ENCODE measurements around the gene PRM3.

PRM3 gene

GRCh38 chr16:11277607-11278337 is 4.3 kb upstream of the PRM3 start:
- Mint-ChIP-seq H3K27ac (no peak overlapping the region), H3K4me3 (no peak overlapping the region), H3K4me1 (peaks cover 18% of the 10 kb centered on the region), H3K36me3 (no peaks in the 10 kb centered on the region), H3K9me3 (no peaks in the 10 kb centered on the region), H3K27me3 (no peaks in the 10 kb centered on the region)
- no peak for ATAC-seq

GRCh38 chr16:11276896-11277593 is 3.6 kb upstream of the PRM3 start:
- H3K27ac Mint-ChIP-seq = peak overlapping the region; percentile 1
- H3K4me3 Mint-ChIP-seq = no peak overlapping the region
- H3K36me3 Mint-ChIP-seq = no peaks in the 10 kb centered on the region
- no peak for ATAC-seq
- peaks cover 18% of the 10 kb centered on the region for H3K4me1 Mint-ChIP-seq
- no peaks in the 10 kb centered on the region for H3K9me3 Mint-ChIP-seq
- no peaks in the 10 kb centered on the region for H3K27me3 Mint-ChIP-seq

- peak within 1 kb of the TSS; percentile 1 for H3K27ac Mint-ChIP-seq
- no peaks in the 10 kb centered on the region for H3K36me3 Mint-ChIP-seq
- ATAC-seq = no peak
- no peaks in the 10 kb centered on the region for H3K27me3 Mint-ChIP-seq
- no peaks in the 10 kb centered on the region for H3K9me3 Mint-ChIP-seq
- no peak within 1 kb of the TSS for H3K4me3 Mint-ChIP-seq
- H3K4me1 Mint-ChIP-seq = peaks cover 18% of the 10 kb centered on the region
Measured at GRCh38 chr16:11276143-11276895, 2.9 kb upstream of the PRM3 start, which contains the start of gene PRM2. Gene PRM2, minus strand, starts transcription at chr16:11276480. Its CDS starts 110 bp downstream, at chr16:11276370.

DNA sequence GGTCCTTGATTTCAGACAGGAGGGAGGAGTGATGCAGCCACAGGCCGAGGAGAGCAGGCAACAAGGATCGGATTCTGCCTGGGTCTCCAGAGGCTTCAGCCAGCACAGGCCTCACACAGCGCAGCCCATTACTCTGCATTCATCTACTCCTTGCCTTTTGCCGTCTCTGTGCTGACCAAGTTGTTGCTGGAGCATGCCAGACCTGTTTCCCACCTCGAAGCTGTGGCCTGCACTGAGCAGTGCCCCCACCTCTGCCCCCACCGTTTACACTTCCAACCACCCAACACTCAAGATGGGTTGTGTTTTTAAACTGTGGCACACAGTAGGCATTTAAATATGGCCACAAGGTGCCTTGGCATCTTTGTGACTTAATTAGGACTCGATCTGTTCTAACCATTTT is 1.5 kb upstream of the PRM3 start:
- Mint-ChIP-seq H3K9me3 (no peaks in the 10 kb centered on the region), H3K4me1 (peaks cover 15% of the 10 kb centered on the region), H3K36me3 (no peaks in the 10 kb centered on the region), H3K27me3 (no peaks in the 10 kb centered on the region), H3K4me3 (no peak overlapping the region), H3K27ac (no peak overlapping the region)
- ATAC-seq = no peak

- no peaks in the 10 kb centered on the region for H3K9me3 Mint-ChIP-seq
- H3K27me3 Mint-ChIP-seq = no peaks in the 10 kb centered on the region
- no peak for ATAC-seq
- peaks cover 3% of the 10 kb centered on the region for H3K4me1 Mint-ChIP-seq
- H3K36me3 Mint-ChIP-seq = no peaks in the 10 kb centered on the region
- H3K27ac Mint-ChIP-seq = no peak overlapping the region
- H3K4me3 Mint-ChIP-seq = no peak overlapping the region
Measured at GRCh38 chr16:11273721-11274324, 394 bp upstream of the PRM3 start.

GRCh38 chr16:11272484-11272883 is 945 bp downstream of the PRM3 start:
- Mint-ChIP-seq H3K27ac (no peak overlapping the region), H3K4me3 (no peak overlapping the region), H3K9me3 (no peaks in the 10 kb centered on the region)

GRCh38 chr16:11271610-11272009 is 1.8 kb downstream of the PRM3 start:
- H3K27me3 Mint-ChIP-seq = no peaks in the 10 kb centered on the region
- H3K9me3 Mint-ChIP-seq = no peaks in the 10 kb centered on the region
- no peaks in the 10 kb centered on the region for H3K4me1 Mint-ChIP-seq
- H3K4me3 Mint-ChIP-seq = no peak overlapping the region
- ATAC-seq = no peak
- no peak overlapping the region for H3K27ac Mint-ChIP-seq
- H3K36me3 Mint-ChIP-seq = no peaks in the 10 kb centered on the region

More at GRCh38 chr16:11272484-11272883, 945 bp downstream of the PRM3 start:
- H3K36me3 Mint-ChIP-seq = no peaks in the 10 kb centered on the region
- no peak for ATAC-seq
- H3K27me3 Mint-ChIP-seq = no peaks in the 10 kb centered on the region
- H3K4me1 Mint-ChIP-seq = no peaks in the 10 kb centered on the region

- H3K27ac Mint-ChIP-seq = no peak overlapping the region
- no peaks in the 10 kb centered on the region for H3K4me1 Mint-ChIP-seq
- H3K27me3 Mint-ChIP-seq = no peaks in the 10 kb centered on the region
- no peak overlapping the region for H3K4me3 Mint-ChIP-seq
- no peaks in the 10 kb centered on the region for H3K36me3 Mint-ChIP-seq
- H3K9me3 Mint-ChIP-seq = no peaks in the 10 kb centered on the region
- no peak for ATAC-seq
Measured at GRCh38 chr16:11270602-11271162, 2.7 kb downstream of the PRM3 start.

GRCh38 chr16:11268921-11269375 is 4.5 kb downstream of the PRM3 start, which contains the start of gene TNP2:
Gene TNP2, minus strand, starts transcription at chr16:11269325. Its CDS starts 63 bp downstream, at chr16:11269262.
- no peaks in the 10 kb centered on the region for H3K9me3 Mint-ChIP-seq
- peak within 1 kb of the TSS; percentile 3 for H3K27ac Mint-ChIP-seq
- ATAC-seq = no peak
- no peaks in the 10 kb centered on the region for H3K36me3 Mint-ChIP-seq
- peaks cover 10% of the 10 kb centered on the region for H3K4me1 Mint-ChIP-seq
- no peaks in the 10 kb centered on the region for H3K27me3 Mint-ChIP-seq
- H3K4me3 Mint-ChIP-seq = no peak within 1 kb of the TSS

DNA sequence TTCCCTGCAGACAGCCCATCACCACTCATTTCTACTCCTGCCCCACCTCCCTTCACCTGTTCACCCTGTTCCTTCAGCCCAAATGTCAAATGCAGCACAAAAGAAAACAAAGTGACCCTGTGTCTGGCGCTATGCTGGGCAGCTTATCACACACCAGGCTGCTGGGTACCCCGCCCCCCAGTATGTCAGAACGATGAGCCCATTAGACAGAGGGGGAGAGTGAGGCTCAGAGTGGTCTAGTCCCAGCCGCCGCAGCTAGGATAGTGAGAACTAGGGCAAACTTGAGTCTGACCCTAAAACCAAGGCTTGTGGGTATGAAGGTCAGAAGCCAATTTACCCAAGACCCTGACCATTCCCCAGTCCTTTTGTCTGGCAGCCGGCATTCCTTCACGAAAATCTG is 8.3 kb downstream of the PRM3 start:
- no peak for ATAC-seq
- H3K4me1 Mint-ChIP-seq = peaks cover 21% of the 10 kb centered on the region
- H3K36me3 Mint-ChIP-seq = no peaks in the 10 kb centered on the region
- H3K4me3 Mint-ChIP-seq = no peak overlapping the region
- H3K27ac Mint-ChIP-seq = no peak overlapping the region
- no peaks in the 10 kb centered on the region for H3K27me3 Mint-ChIP-seq
- H3K9me3 Mint-ChIP-seq = no peaks in the 10 kb centered on the region

DNA sequence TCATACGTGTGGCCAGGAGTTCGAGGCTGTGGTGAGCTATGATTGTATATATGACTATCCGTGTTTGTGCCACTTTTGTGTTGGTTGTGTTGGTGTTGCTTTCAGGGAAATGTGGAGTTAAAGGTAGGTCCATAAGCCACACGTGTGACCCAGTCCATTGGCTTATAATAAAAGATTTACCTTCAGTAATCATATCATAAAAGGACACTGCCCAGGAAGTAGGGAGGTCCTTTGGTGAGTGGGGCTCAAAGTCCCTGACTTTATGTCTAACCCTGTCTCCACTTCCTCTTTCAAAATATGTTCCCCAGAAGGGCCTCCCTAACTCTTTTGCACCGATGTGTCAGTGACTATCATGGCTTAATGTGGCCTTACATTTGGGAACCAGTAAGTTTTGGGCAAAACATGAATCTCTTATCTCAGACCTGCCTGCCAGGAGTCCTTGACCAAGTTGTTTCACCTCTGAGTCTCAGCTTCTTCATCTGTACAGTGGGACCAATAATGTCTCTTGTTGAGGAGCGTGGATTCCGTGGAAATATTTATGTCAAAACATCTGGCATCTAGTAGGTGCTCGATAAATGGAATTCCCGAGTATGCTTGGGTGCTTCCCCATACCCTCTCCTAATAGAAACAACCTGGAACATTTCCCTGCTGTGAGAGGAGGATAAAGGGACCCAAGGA is 9.1 kb downstream of the PRM3 start:
- Mint-ChIP-seq H3K36me3 (no peaks in the 10 kb centered on the region), H3K4me3 (no peak overlapping the region), H3K27me3 (no peaks in the 10 kb centered on the region), H3K27ac (peak overlapping the region; percentile 74), H3K9me3 (no peaks in the 10 kb centered on the region), H3K4me1 (peaks cover 21% of the 10 kb centered on the region)
- peak; percentile 58 for ATAC-seq

DNA sequence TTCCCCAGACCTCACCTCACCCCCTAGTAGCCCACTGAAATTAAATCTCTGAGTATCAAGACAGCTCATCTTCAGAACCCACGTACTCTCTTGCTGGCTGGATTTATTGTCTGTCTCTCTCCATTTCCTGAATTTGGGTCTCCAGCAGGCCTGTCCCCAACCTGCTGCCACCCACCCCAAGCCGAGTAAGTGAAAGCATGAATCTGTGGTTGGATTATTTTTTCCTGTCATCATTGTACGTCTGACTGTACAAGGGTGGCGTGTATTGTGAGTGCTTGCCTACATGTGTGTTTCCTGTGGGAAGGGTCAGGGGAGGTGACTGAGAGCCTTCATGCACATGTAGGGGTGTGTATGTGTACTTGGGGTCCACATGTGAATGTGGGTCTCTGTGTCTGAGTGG is 9.7 kb downstream of the PRM3 start:
- peaks cover 26% of the 10 kb centered on the region for H3K4me1 Mint-ChIP-seq

GRCh38 chr16:11262915-11263314 is 10.5 kb downstream of the PRM3 start:
- Mint-ChIP-seq H3K4me1 (peaks cover 34% of the 10 kb centered on the region), H3K27me3 (no peaks in the 10 kb centered on the region), H3K9me3 (no peaks in the 10 kb centered on the region), H3K27ac (peak overlapping the region; percentile 74), H3K4me3 (no peak overlapping the region), H3K36me3 (no peaks in the 10 kb centered on the region)
- no peak for ATAC-seq

More for the DNA sequence above, 9.7 kb downstream of the PRM3 start:
- Mint-ChIP-seq H3K9me3 (no peaks in the 10 kb centered on the region), H3K4me3 (no peak overlapping the region), H3K36me3 (no peaks in the 10 kb centered on the region), H3K27me3 (no peaks in the 10 kb centered on the region), H3K27ac (peak overlapping the region; percentile 74)
- ATAC-seq = peak; percentile 67

- H3K4me1 Mint-ChIP-seq = peaks cover 44% of the 10 kb centered on the region
- no peak overlapping the region for H3K4me3 Mint-ChIP-seq
- H3K27ac Mint-ChIP-seq = peak overlapping the region; percentile 1
- no peaks in the 10 kb centered on the region for H3K36me3 Mint-ChIP-seq
- H3K27me3 Mint-ChIP-seq = no peaks in the 10 kb centered on the region
- ATAC-seq = no peak
- no peaks in the 10 kb centered on the region for H3K9me3 Mint-ChIP-seq
Measured at GRCh38 chr16:11260596-11260966, 12.8 kb downstream of the PRM3 start.

Data from stimulated activated memory B cell treated with anti-CD40 and anti-IgM and Interleukin-4, amounts not matched to agents 10 μg/mL and 1 μg/mL and 100 μg/mL, for 72 hours (primary cell).